HL-60/S4 (cell line): ENCODE measurements around the gene INCENP.

ENCODE experiments used
- in situ Hi-C: fragments of 300-500 bp; cut with MboI; formaldehyde crosslinking; loops from 2 replicates; pipeline ENCODE4 v1.14.3; 2022; ENCODE audit warnings: low sequenced_read_pairs

The INCENP gene

GRCh38 chr11:62122076-62122475 lies 1.7 kb upstream of the INCENP start:
- in situ Hi-C loops: loop anchor here (25.0 kb wide), 1 partner anchor 660 kb away; no protein-coding TSS in a partner anchor

- in situ Hi-C loops: loop anchor here (25.0 kb wide), 1 partner anchor 662 kb away; no protein-coding TSS in a partner anchor
Observed at GRCh38 chr11:62124186-62125113, 639 bp downstream of the INCENP start.

GRCh38 chr11:62125316-62125715 lies 1.5 kb downstream of the INCENP start:
- in situ Hi-C loops: no loop called here

- in situ Hi-C loops: no loop called here
Observed at GRCh38 chr11:62125881-62126280, 2.1 kb downstream of the INCENP start.

GRCh38 chr11:62127426-62127825 lies 3.6 kb downstream of the INCENP start:
- in situ Hi-C loops: no loop called here

- in situ Hi-C loops: no loop called here
Observed at GRCh38 chr11:62127941-62128770, 4.3 kb downstream of the INCENP start.

- in situ Hi-C loops: no loop called here
Observed at GRCh38 chr11:62128835-62129234, 5.0 kb downstream of the INCENP start.

GRCh38 chr11:62129590-62130282 lies 5.9 kb downstream of the INCENP start:
- in situ Hi-C loops: no loop called here

GRCh38 chr11:62130283-62131169 lies 6.7 kb downstream of the INCENP start:
- in situ Hi-C loops: no loop called here

GRCh38 chr11:62131170-62131464 lies 7.3 kb downstream of the INCENP start:
- in situ Hi-C loops: no loop called here

- in situ Hi-C loops: no loop called here
Observed at GRCh38 chr11:62132191-62132590, 8.4 kb downstream of the INCENP start.

- in situ Hi-C loops: no loop called here
Observed at GRCh38 chr11:62132689-62133293, 9.0 kb downstream of the INCENP start.

- in situ Hi-C loops: no loop called here
Observed at GRCh38 chr11:62133328-62134065, 9.7 kb downstream of the INCENP start.

- in situ Hi-C loops: no loop called here
Observed at GRCh38 chr11:62137276-62137861, 13.6 kb downstream of the INCENP start.

- in situ Hi-C loops: no loop called here
Observed at GRCh38 chr11:62137881-62138629, 14.2 kb downstream of the INCENP start.

GRCh38 chr11:62138630-62139425 lies 15.0 kb downstream of the INCENP start:
- in situ Hi-C loops: no loop called here
